Immature natural killer cell (primary cell): ENCODE measurements around the gene PTGDR. TPM values are rescaled to one million over a fixed set of nuclear protein-coding genes. Genes with fewer than 3 reads are reported as not detected.

ENCODE experiments used
- DNase-seq, 3 donors: peaks; one replicate each; pipeline ENCODE4 v3.0.0; 2022; ENCODE audit warnings: mixed read lengths in 1 of 3
- H3K27ac Mint-ChIP-seq, 6 donors: one replicate each; pipeline ENCODE4 v1.8.0; 2020; ENCODE audit warnings: mixed read lengths in 6 of 6, mild to moderate bottlenecking in 5 of 6, inconsistent platforms in 4 of 6, moderate library complexity in 3 of 6
- H3K27me3 Mint-ChIP-seq, 3 donors: one replicate each; pipeline ENCODE4 v1.8.0; 2020 to 2021; ENCODE audit warnings: low read depth in 3 of 3, mild to moderate bottlenecking in 3 of 3, mixed read lengths in 3 of 3, moderate library complexity in 3 of 3, inconsistent platforms in 1 of 3
- H3K36me3 Mint-ChIP-seq, 3 donors: one replicate each; pipeline ENCODE4 v1.8.0; 2020; ENCODE audit warnings: mixed read lengths in 3 of 3, inconsistent platforms in 2 of 3, mild to moderate bottlenecking in 2 of 3
- H3K4me1 Mint-ChIP-seq, 2 donors: one replicate each; pipeline ENCODE4 v1.8.0; 2020; ENCODE audit warnings: inconsistent platforms in 2 of 2, mild to moderate bottlenecking in 2 of 2, mixed read lengths in 2 of 2, moderate library complexity in 1 of 2
- H3K4me3 Mint-ChIP-seq, 5 donors: one replicate each; pipeline ENCODE4 v1.8.0; 2020; ENCODE audit warnings: mild to moderate bottlenecking in 5 of 5, mixed read lengths in 5 of 5, inconsistent platforms in 3 of 5, moderate library complexity in 3 of 5
- H3K9me3 Mint-ChIP-seq, 6 donors: one replicate each; pipeline ENCODE4 v1.8.0; 2020; ENCODE audit warnings: mild to moderate bottlenecking in 6 of 6, mixed read lengths in 6 of 6, inconsistent platforms in 4 of 6, moderate library complexity in 3 of 6
- polyA plus RNA-seq, 3 donors: library from polyadenylated mRNA; unstranded; fragments of 300-500 nt; fragmentation: Illumina TruSeq; gene quantifications; one replicate each; pipeline ENCODE4 v1.2.3, GENCODE V29; 2021

PTGDR gene
- polyA plus RNA-seq, 3 donors from 2014 or later = 78.2 to 233 (median 133) TPM

GRCh38 chr14:52318062-52318461, 50.6 kb downstream of the PTGDR start:
- Mint-ChIP-seq H3K9me3 (peaks cover 0 to 14% (median 8%) of the 10 kb centered on the region in 6 donors), H3K4me1 (peaks cover 67 to 84% of the 10 kb centered on the region in 2 donors), H3K36me3 (peaks cover 26 to 47% (median 41%) of the 10 kb centered on the region in 3 donors), H3K27ac (peak overlapping the region; percentile 90 to 98 (median 92)), H3K4me3 (peak overlapping the region; percentile 97 to 99 (median 98)), H3K27me3 (peaks cover 7 to 17% (median 10%) of the 10 kb centered on the region in 3 donors)
- DNase-seq = peak; percentile 46 to 51 (median 49)

DNA sequence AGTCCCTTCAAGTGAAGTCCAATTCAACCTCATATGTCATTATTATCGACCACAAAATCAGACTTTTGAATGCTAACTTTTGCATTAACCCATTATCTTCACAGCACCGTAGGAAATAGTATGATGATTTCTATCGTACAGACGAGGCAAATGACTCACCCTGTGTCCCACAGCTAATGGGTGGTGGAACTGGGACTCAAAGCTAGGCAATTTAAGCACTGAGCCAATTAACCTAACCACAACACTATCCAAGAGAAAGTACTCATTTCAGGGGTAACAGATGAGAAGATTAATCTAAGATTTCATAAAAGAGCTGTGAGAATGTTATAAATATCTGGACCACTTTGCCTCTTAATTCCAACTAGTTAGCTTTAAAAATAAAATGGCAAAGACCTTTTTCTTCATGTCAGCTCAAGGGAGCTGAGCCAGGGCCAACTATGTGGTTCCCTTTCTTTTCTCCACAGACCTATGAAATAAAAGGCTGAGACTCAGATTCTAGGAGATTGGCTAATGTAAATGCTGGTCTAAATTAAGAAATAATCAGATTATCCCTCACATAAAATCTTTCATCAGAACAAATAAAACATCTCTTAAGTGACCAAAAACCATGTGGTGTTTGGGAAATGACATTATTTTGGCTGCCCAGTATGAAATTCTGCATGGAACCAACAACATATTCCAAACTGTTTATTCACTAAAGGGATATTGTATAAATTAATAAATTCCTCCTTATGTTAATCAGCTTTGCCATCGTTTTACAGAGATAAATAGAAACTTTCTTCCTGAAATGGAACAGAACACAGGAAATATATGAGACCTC, 51.5 kb downstream of the PTGDR start:
- H3K27ac Mint-ChIP-seq = peak overlapping the region; percentile 89 to 92 (median 92)
- peaks cover 68 to 84% of the 10 kb centered on the region in 2 donors for H3K4me1 Mint-ChIP-seq
- DNase-seq = no peak
- H3K27me3 Mint-ChIP-seq = peaks cover 4 to 14% (median 10%) of the 10 kb centered on the region in 3 donors
- H3K9me3 Mint-ChIP-seq = peaks cover 0 to 19% (median 9%) of the 10 kb centered on the region in 6 donors
- H3K36me3 Mint-ChIP-seq = peaks cover 25 to 41% (median 40%) of the 10 kb centered on the region in 3 donors
- H3K4me3 Mint-ChIP-seq = peak overlapping the region; percentile 97 to 99 (median 98)

DNA sequence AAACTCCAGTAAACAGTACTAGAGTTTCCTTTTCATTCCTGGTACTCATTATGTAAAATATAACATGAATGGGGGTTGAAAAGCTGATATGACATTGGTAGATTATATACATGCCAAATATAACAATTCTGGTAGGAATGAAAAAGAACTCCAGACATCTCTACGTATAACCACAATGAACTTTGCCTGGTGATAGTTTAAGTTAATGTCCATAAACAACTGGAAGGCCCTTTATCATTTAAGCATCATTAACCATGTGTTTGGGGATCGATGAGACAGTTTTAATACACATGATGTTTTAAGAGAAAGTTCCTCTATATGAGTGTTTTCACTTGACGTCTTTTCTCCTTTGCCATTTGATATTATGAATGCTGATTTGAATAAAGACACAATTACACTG, 52.4 kb downstream of the PTGDR start:
- peaks cover 25 to 40% (median 38%) of the 10 kb centered on the region in 3 donors for H3K36me3 Mint-ChIP-seq
- no peak for DNase-seq
- peaks cover 2 to 11% (median 9%) of the 10 kb centered on the region in 3 donors for H3K27me3 Mint-ChIP-seq
- peaks cover 0 to 19% (median 9%) of the 10 kb centered on the region in 6 donors for H3K9me3 Mint-ChIP-seq
- peak overlapping the region; percentile 77 to 92 (median 90) for H3K27ac Mint-ChIP-seq
- H3K4me1 Mint-ChIP-seq = peaks cover 77 to 93% of the 10 kb centered on the region in 2 donors
- H3K4me3 Mint-ChIP-seq = peak overlapping the region; percentile 97 to 99 (median 98)

- Mint-ChIP-seq H3K4me3 (peak overlapping the region; percentile 71 to 88 (median 82)), H3K9me3 (peaks cover 0 to 19% (median 9%) of the 10 kb centered on the region in 6 donors), H3K36me3 (peaks cover 25 to 53% (median 35%) of the 10 kb centered on the region in 3 donors), H3K4me1 (peaks cover 93 to 99% of the 10 kb centered on the region in 2 donors), H3K27ac (peak overlapping the region; percentile 75 to 95 (median 86)), H3K27me3 (peaks cover 5 to 6% (median 6%) of the 10 kb centered on the region in 3 donors)
- peak; percentile 59 to 71 (median 61) for DNase-seq
Measured at GRCh38 chr14:52325126-52325525, 57.6 kb downstream of the PTGDR start.

DNA sequence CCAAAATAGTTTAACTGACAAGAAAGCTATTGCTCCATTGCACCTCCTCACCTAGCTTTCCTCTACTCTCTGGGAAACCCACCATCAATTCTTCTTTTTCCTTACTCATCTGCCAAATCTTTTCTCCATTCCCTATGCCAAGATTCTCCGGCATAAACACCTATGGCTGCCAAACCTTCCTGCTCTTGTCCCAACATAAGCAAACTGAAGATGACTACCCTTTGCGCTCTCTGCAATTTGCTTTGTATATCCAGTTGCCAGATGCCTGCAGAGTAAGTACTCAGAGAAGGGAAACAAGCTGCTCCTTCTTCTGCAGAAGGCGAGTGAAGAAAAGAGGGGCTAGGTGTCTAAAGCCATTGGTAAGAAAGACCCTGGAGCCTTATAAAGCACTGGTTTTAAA, 58.1 kb downstream of the PTGDR start:
- peaks cover 27 to 53% (median 39%) of the 10 kb centered on the region in 3 donors for H3K36me3 Mint-ChIP-seq
- H3K27ac Mint-ChIP-seq = peak overlapping the region; percentile 75 to 95 (median 86)
- no peak for DNase-seq
- peaks cover 0 to 19% (median 9%) of the 10 kb centered on the region in 6 donors for H3K9me3 Mint-ChIP-seq
- peaks cover 5 to 6% (median 6%) of the 10 kb centered on the region in 3 donors for H3K27me3 Mint-ChIP-seq
- H3K4me3 Mint-ChIP-seq = peak overlapping the region; percentile 71 to 88 (median 82)
- peaks cover 92 to 99% of the 10 kb centered on the region in 2 donors for H3K4me1 Mint-ChIP-seq

Other genes starting within 250 kb of the PTGDR start
- under 1 TPM; 0.31 to 0.95 (median 0.35) TPM for gene NID2, start 198.6 kb upstream of the PTGDR start, polyA plus RNA-seq
- 100 to 1,000 TPM; 154 to 252 (median 250) TPM for gene PTGER2, start 46.6 kb downstream of the PTGDR start, polyA plus RNA-seq